Tibial artery (tissue), 4 donors: ENCODE data around the gene C4BPA.

Experiments
- DNase-seq, 2 donors: peaks; one replicate each; pipeline ENCODE4 v3.0.0-alpha.2; 2019
- H3K27ac ChIP-seq, 2 donors: fragments of 200-600 bp; sonication (generic) in 1 of 2; 1 replicate in 1 of 2; 2 replicates in 1 of 2; pipeline ENCODE4 v1.5.1; 2018 to 2019; ENCODE audit warnings: mild to moderate bottlenecking in 1 of 2
- H3K27me3 ChIP-seq, 2 donors: fragments of 200-600 bp; sonication (generic) in 1 of 2; one replicate each; pipeline versions ENCODE4 v1.5.1 to v1.6.0; 2016 to 2019
- H3K36me3 ChIP-seq, 3 donors: fragments of 200-600 bp; sonication (generic) in 2 of 3; one replicate each; pipeline ENCODE4 v1.5.1; 2016 to 2019; ENCODE audit warnings: mild to moderate bottlenecking in 2 of 3
- H3K4me1 ChIP-seq, 4 donors: fragments of 200-600 bp; sonication (generic) in 2 of 4; 1 replicate in 3 of 4; 2 replicates in 1 of 4; pipeline ENCODE4 v1.5.1; 2016 to 2019
- H3K4me3 ChIP-seq, 2 donors: fragments of 200-600 bp; sonication (generic) in 1 of 2; 1 replicate in 1 of 2; 2 replicates in 1 of 2; pipeline ENCODE4 v1.5.1; 2018 to 2019; ENCODE audit warnings: mild to moderate bottlenecking in 2 of 2
- H3K9me3 ChIP-seq, 3 donors: fragments of 200-600 bp; sonication (generic) in 1 of 3; one replicate each; pipeline ENCODE4 v1.5.1; 2016 to 2019
- CTCF ChIP-seq, 2 experiments: fragments of 200-600 bp in 1 of 2; fragments of 450-650 bp in 1 of 2; IDR thresholded peaks; one replicate each; pipeline ENCODE4 v1.5.1; 2017 to 2019; ENCODE audit warnings: antibody characterized with exemption in 2 of 2, mild to moderate bottlenecking in 1 of 2, moderate library complexity in 1 of 2
- intact Hi-C: fragments of 100-400 bp; cut with DNase I; formaldehyde crosslinking; loops from one replicate; pipeline ENCODE4 v1.15.0; 2023; ENCODE audit warnings: low total_unique reads

C4BPA gene

GRCh38 chr1:207081806-207082205, 22.2 kb upstream of the C4BPA start:
- no peaks in the 10 kb centered on the region for H3K4me1 ChIP-seq
- no peak overlapping the region for H3K27ac ChIP-seq
- peaks cover 0 to 13% (median 8%) of the 10 kb centered on the region in 3 donors for H3K36me3 ChIP-seq
- no peak for DNase-seq
- H3K27me3 ChIP-seq, result no peaks in the 10 kb centered on the region
- no peaks in the 10 kb centered on the region for H3K9me3 ChIP-seq
- intact Hi-C loops, result loop anchor here (5.0 kb wide), 2 partner anchors 35 to 320 kb away; no protein-coding TSS in a partner anchor
- no peak overlapping the region for H3K4me3 ChIP-seq
- no peak for TF ChIP-seq CTCF (IDR thresholded peaks at IDR 0.05)

GRCh38 chr1:207084232-207084631, 19.8 kb upstream of the C4BPA start:
- no peak for TF ChIP-seq CTCF (IDR thresholded peaks at IDR 0.05)
- intact Hi-C loops, result loop anchor here (5.0 kb wide), 2 partner anchors 37 to 318 kb away; no protein-coding TSS in a partner anchor
- H3K27ac ChIP-seq, result no peak overlapping the region
- H3K27me3 ChIP-seq, result no peaks in the 10 kb centered on the region
- DNase-seq, result no peak
- no peak overlapping the region for H3K4me3 ChIP-seq
- no peaks in the 10 kb centered on the region for H3K9me3 ChIP-seq
- no peaks in the 10 kb centered on the region for H3K4me1 ChIP-seq
- peaks cover 0 to 7% (median 7%) of the 10 kb centered on the region in 3 donors for H3K36me3 ChIP-seq

GRCh38 chr1:207084701-207085180, 19.3 kb upstream of the C4BPA start:
- Histone ChIP-seq H3K36me3 (peaks cover 0 to 2% (median 1%) of the 10 kb centered on the region in 3 donors), H3K4me3 (no peak overlapping the region), H3K27ac (no peak overlapping the region), H3K4me1 (no peaks in the 10 kb centered on the region), H3K9me3 (no peaks in the 10 kb centered on the region), H3K27me3 (no peaks in the 10 kb centered on the region)
- peak; percentile 42 to 51 for TF ChIP-seq CTCF (IDR thresholded peaks at IDR 0.05)
- intact Hi-C loops, result loop anchor here (5.0 kb wide), 2 partner anchors 37 to 318 kb away; no protein-coding TSS in a partner anchor
- no peak for DNase-seq

GRCh38 chr1:207085887-207086286, 18.1 kb upstream of the C4BPA start:
- TF ChIP-seq CTCF (IDR thresholded peaks at IDR 0.05), result no peak
- no peaks in the 10 kb centered on the region for H3K27me3 ChIP-seq
- H3K27ac ChIP-seq, result no peak overlapping the region
- no peaks in the 10 kb centered on the region for H3K36me3 ChIP-seq
- DNase-seq, result no peak
- no peak overlapping the region for H3K4me3 ChIP-seq
- no peaks in the 10 kb centered on the region for H3K9me3 ChIP-seq
- intact Hi-C loops, result no loop called here
- no peaks in the 10 kb centered on the region for H3K4me1 ChIP-seq

- Histone ChIP-seq H3K27ac (no peak overlapping the region), H3K36me3 (no peaks in the 10 kb centered on the region), H3K4me3 (no peak overlapping the region), H3K9me3 (no peaks in the 10 kb centered on the region), H3K4me1 (no peaks in the 10 kb centered on the region), H3K27me3 (no peaks in the 10 kb centered on the region)
- no peak for DNase-seq
- intact Hi-C loops, result no loop called here
- TF ChIP-seq CTCF (IDR thresholded peaks at IDR 0.05), result no peak
Observed at GRCh38 chr1:207088161-207088560, 15.9 kb upstream of the C4BPA start.
